ENCODE results near the gene CENPA.

Gene CENPA

DNA sequence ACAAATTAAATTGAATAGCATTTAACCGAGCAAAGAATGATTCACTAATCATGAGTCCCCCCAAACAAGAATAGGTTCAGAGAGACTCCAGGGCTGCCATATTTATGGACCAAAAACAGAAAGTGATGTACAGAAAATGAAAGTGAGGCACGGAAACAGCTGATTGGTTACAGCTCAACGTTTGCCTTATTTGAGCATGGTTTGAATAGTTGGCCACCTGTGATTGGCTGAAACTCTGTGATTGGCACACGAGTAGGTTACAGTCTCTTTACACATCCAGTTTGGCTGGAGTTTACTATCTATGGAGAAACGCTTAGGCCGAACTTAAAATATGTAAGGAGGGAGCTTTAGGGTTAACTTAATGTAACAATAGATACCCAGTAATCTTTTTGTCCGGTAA is 35.1 kb downstream of the CENPA start:
- DNase-seq (ENCODE audit: insufficient read length, low spot score) (no peak), FAIRE-seq (no peak)
- TF ChIP-seq POLR2A (IDR thresholded peaks at IDR 0.05; ENCODE audit: low read depth, low read length) (no peak), POLR2AphosphoS5 (IDR thresholded peaks at IDR 0.05; ENCODE audit: low read depth, low read length) (no peak), POU2F2 (IDR thresholded peaks at IDR 0.05; ENCODE audit: low read depth, low read length) (no peak), TAF1 (IDR thresholded peaks at IDR 0.05; ENCODE audit: low read depth, low read length) (no peak), SPI1 (IDR thresholded peaks at IDR 0.05; ENCODE audit: low read depth, low read length) (no peak), PAX5 (IDR thresholded peaks at IDR 0.05; ENCODE audit: insufficient read depth, low read length, severe bottlenecking) (no peak)

DNA sequence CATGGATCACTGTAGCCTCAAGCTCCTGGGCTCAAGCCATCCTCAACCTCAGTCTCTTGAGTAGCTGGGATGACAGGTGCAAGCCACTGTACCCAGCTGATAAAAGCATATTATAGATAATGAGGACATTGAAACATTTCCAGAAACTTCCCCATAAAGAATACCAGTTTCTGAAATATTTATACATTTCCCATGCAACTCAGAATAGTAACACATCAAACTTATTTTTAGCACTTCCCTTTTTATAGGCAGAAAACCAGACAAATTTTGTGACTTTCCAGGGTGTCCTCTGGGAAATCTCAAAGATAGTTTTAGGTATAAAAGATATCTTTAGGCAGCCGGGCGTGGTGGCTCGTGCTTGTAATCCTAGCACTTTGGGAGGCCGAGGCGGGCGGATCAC is 37.0 kb downstream of the CENPA start:
- FAIRE-seq (no peak), DNase-seq (ENCODE audit: insufficient read length, low spot score) (no peak)
- TF ChIP-seq PAX5 (IDR thresholded peaks at IDR 0.05; ENCODE audit: insufficient read depth, low read length, severe bottlenecking), result no peak
- no peak for TF ChIP-seq POLR2AphosphoS5 (IDR thresholded peaks at IDR 0.05; ENCODE audit: low read depth, low read length)
- no peak for TF ChIP-seq TAF1 (IDR thresholded peaks at IDR 0.05; ENCODE audit: low read depth, low read length)
- no peak for TF ChIP-seq POU2F2 (IDR thresholded peaks at IDR 0.05; ENCODE audit: low read depth, low read length)
- no peak for TF ChIP-seq POLR2A (IDR thresholded peaks at IDR 0.05; ENCODE audit: low read depth, low read length)
- TF ChIP-seq SPI1 (IDR thresholded peaks at IDR 0.05; ENCODE audit: low read depth, low read length), result no peak

DNA sequence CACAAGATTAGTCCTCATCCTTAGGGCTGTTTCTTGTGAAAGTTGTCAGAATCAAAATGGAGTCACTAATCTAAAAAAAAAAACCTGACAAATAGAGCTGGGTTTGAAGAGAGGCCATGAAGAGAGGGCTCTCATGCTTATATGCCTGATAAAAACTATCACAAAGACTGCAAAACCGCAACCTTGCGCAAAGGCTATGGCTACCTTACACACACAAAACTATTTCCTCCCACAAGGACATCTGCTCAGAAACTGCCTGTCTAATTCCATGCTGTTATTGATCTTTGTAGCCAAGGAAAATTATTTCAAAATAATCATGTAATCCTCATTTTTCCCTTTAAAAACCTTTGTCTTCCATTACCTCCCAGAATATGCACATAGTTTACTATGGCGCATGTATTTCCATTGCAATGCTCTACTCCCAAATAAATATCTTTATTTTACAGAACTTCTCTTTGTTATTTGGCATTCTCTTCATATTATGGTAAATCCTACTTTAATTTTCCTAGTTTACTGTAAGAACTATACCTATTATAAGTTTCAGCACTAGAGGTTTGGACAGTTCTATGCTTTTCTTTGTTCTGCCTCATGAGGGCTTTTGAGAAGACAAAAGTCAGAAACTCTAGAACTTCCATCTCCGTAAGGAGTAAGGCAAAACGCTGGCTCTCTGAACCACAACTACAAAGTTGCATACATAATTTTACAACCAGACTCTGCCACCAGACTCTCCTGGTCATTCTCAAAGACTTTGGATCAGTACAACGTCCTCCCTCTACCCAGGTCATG is 52.5 kb downstream of the CENPA start:
- no peak for TF ChIP-seq POLR2AphosphoS5 (IDR thresholded peaks at IDR 0.05; ENCODE audit: low read depth, low read length)
- TF ChIP-seq TAF1 (IDR thresholded peaks at IDR 0.05; ENCODE audit: low read depth, low read length), result no peak
- TF ChIP-seq SPI1 (IDR thresholded peaks at IDR 0.05; ENCODE audit: low read depth, low read length), result no peak
- no peak for TF ChIP-seq POLR2A (IDR thresholded peaks at IDR 0.05; ENCODE audit: low read depth, low read length)
- TF ChIP-seq PAX5 (IDR thresholded peaks at IDR 0.05; ENCODE audit: insufficient read depth, low read length, severe bottlenecking), result no peak
- FAIRE-seq (no peak), DNase-seq (ENCODE audit: insufficient read length, low spot score) (no peak)

DNA sequence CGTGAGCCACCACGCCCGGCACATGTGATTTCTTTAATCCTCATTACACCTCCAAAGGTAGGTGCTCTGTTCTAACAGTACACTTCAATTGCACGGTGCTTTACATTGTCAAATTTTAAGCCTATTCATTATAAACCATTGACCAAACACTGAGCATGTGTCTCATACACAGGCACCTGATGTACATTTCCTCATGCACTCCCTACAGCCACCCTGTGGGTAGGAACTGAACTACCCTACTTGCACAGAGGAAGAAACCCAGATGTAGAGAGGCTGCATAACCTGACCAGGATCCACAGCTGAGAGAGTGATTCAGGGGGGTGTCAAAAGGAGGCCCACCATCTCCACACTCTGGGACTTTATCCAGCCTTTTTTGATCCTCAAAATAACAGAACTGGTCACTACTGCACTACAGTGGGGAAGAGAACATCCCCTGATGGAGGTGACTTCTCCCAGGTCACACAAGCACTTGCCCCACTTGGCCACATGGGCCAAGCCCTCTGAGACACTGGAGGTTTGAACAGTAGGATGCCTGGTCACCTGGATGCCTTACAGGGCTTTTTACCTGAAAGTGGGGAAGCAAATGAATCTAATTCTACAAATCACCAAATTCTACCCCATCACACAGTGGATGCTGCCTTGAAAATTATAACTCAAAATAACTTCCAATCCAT is 55.2 kb downstream of the CENPA start:
- TF ChIP-seq POU2F2 (IDR thresholded peaks at IDR 0.05; ENCODE audit: low read depth, low read length) (no peak), POLR2A (IDR thresholded peaks at IDR 0.05; ENCODE audit: low read depth, low read length) (no peak), POLR2AphosphoS5 (IDR thresholded peaks at IDR 0.05; ENCODE audit: low read depth, low read length) (no peak), PAX5 (IDR thresholded peaks at IDR 0.05; ENCODE audit: insufficient read depth, low read length, severe bottlenecking) (no peak), SPI1 (IDR thresholded peaks at IDR 0.05; ENCODE audit: low read depth, low read length) (no peak), TAF1 (IDR thresholded peaks at IDR 0.05; ENCODE audit: low read depth, low read length) (no peak)
- DNase-seq (ENCODE audit: insufficient read length, low spot score) (no peak), FAIRE-seq (no peak)

DNA sequence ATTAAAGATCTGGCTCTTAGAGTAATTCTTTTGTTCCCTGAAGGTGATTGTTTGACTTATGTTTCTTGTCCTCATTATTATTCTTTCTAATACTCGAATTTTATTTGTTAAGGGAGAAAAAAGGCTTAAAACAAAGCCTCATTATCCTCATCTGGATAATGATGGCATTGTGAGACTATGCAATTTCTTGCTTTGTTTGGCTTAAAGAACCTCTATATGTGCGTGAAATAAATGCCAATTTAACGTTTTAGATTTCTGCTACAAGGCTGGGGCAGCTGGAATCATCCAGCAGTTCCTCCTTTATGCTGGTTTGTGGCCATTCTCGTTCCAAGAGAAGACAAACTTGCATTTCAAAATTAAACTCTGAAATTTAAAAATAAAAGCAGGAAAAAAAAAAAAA is 57.2 kb downstream of the CENPA start:
- FAIRE-seq, result no peak
- TF ChIP-seq SPI1 (IDR thresholded peaks at IDR 0.05; ENCODE audit: low read depth, low read length) (no peak), TAF1 (IDR thresholded peaks at IDR 0.05; ENCODE audit: low read depth, low read length) (no peak), POLR2AphosphoS5 (IDR thresholded peaks at IDR 0.05; ENCODE audit: low read depth, low read length) (no peak), POU2F2 (IDR thresholded peaks at IDR 0.05; ENCODE audit: low read depth, low read length) (no peak), POLR2A (IDR thresholded peaks at IDR 0.05; ENCODE audit: low read depth, low read length) (no peak), PAX5 (IDR thresholded peaks at IDR 0.05; ENCODE audit: insufficient read depth, low read length, severe bottlenecking) (no peak)
- no peak for DNase-seq (ENCODE audit: insufficient read length, low spot score)
